ENCODE results near the gene ATP1B3. TPM values are rescaled to one million over a fixed set of nuclear protein-coding genes. Genes with fewer than 3 reads are reported as not detected.
A peak's percentile ranks its signal among the peaks of the same experiment; 100 is the strongest.
"Not testable (repeated sequence)": the region's sequence is repeated elsewhere in the genome, so short reads cannot be mapped to it uniquely, and the experiment has no call there.

The ATP1B3 gene
- total RNA-seq, 1 donor from 2014 or later, result 141 TPM

DNA sequence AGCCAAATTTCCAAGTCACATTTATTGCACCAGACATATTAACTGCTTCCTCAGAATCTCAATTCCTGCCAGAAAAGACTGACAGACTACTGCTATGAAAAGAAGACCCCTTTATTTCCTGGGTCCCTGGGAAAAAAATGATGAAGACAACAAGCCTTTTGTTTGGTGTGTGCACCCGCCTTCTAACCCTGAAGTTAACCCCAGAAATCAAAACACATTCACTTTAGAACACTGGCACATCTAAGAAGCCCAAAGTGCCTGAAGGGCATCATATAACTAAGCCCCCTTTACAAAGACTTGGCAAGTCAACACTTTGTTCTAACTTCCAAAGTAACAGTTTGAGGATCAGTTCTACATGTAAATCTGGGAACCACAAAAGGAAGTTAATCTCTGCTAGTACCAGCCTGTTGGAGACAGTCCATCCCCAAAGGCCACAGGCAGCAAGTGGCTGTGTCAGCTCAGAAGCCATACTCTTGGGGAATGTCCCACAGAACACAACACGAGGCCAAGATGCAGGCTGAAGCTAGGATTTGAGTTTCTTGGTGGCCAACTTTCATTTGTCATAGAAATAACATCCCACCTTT is 16.3 kb upstream of the ATP1B3 start:
- peak; percentile 62 for DNase-seq (ENCODE audit: low read depth)

DNA sequence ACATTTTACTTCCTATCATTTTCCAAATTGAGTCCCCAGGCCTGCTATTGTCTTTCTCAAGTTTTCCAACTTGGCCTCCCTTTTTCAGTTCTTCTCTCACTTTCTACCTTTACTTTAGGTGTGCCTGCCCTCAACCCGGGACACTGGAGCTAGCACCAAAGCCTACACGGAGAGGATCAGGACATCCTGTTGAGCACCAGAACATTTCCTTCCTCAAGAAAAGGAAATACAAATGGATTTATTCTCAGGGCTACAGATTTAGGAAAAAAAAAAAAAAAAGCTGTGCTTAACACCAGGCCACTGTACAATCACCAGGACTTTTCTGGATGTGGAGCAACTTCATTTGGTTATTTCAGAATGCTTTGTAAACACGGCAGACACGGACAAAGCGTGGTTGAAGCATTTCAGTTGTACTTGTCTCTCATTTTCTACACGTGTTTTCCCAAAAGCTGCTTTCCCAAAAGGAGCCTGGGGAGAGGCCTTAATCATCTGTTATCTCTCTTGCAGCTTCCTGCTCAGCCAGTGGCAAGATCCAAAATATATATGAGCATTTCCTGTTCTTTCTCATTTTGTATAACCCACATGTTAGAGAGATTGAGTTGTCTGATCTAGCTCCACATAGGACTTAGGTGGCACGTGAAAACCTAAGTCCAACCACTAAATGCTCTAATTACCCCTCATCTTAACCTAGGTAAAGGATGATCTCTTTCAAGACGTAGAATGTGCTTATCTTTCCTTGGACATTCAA is 15.5 kb upstream of the ATP1B3 start:
- DNase-seq (ENCODE audit: low read depth), result no peak

DNA sequence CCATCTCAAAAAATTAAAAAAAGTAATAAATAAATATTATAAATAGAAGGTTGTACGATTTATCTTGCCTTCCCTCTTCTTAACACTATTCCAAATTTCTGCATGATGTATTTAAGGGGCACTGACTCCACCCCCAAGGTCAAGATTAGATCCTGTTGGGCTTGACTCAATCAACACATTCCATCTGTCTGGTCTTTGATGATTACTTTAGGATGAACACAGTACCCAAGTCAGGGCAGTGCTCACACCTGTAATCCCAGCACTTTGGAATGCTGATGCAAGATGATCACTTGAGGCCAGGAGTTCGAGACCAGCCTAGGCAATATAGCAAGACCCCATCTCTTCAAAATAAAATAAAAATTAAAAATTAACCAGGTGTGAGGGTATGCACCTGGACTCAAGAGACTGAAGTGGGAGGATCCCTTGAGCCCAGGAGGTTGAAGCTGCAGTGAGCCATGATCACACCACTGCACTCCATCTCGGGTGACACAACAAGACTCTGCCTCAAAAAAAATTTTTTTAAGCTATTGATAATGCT is 14.1 kb upstream of the ATP1B3 start:
- no peak for DNase-seq (ENCODE audit: low read depth)

DNA sequence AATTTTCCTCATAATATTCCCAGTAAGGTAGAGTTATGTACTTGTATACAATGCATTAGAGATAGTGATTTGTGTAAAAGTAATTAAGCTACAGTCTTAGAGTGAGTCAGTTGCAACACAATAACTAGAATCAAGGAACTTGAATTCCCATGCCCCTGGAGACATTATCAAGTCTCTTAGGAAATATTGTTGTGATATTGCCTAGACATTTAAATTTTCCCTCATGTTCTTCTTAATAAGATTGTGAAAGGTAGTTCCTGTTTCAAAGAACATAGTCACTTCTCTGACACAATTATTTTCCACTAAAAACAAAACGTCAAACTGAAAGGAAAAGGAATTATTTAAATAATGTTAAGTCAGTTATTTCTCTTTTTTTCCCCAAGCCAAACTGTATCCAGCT is 13.0 kb upstream of the ATP1B3 start:
- no peak for DNase-seq (ENCODE audit: low read depth)

DNA sequence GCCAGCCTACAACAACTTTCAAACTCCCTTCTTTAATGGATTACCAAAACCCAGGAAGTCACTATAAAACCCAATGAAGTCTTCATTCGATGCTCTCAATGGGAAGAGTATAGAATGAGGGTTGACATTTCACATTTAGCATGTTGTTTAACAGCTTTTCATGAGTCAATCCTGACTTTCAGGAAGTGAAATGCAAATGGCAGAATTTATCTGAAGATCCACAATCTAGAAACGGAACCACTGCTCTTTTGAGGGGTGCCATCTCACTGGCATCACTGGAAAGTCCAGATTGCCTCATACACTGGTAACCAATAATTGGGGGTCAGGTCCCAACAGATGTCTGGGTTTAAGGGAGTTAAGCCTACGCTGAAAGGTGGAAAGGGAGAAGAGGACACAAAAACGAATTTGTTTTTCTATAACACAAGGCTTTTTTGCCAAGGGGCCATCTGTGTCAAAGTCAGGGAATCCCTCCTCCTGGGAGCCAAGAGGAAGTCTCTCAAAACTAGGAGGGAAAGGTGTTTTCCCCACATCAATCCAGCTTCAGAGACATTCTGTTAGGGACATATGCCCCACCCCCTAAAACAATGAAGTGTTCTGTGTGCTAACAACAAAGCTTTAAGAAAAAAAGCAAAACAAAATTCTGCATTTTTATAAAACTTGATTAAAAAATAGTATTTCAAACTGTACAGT is 12.0 kb upstream of the ATP1B3 start:
- no peak for DNase-seq (ENCODE audit: low read depth)

DNA sequence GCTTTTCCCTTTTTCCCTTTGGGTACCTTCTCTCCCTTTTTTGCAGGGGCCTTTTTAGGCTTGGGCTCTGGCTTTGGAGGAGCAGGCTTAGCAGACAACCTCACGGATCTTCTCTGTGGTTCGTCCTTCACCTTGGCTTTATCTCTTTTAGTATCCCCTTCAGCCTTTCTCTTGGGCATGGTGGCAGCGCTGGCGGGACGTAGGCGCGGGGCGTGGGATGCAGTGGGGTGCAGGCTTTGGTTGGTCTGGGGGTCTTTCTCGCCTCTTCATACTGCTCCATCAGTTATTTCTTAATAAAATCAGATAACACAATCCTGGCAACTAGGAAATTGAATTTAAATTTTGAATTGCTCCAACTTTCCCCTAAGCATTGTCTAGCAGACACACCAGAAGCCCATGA is 11.3 kb upstream of the ATP1B3 start:
- no peak for DNase-seq (ENCODE audit: low read depth)

DNA sequence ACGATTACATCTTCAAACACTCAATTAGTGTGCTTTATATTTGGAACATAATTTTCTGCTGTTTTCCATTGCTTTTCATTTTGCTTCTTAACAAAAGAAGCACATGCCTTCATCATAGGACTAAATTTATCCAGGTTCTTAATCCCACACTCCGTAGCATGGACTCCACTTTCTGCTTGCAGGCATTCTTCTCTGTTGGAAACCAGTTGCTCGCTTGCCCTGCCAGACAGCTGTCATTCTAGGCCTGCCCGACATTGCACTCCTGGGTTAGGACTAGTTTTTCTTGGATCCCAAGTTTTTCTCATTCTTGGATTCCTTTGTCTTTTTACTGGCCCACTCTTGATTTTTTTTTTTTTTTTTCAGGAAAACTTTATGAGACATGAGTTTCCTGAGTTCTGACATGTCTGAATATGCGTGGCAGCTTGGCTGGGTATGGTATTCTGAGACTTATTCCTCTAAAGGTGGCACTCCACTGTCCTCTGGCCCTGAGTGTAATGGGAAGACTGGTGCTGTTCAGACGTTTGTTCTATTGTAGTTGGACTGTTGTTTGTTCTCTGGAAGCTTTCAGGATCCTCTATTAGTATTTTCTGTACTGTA is 6.3 kb upstream of the ATP1B3 start:
- DNase-seq (ENCODE audit: low read depth), result peak; percentile 83

DNA sequence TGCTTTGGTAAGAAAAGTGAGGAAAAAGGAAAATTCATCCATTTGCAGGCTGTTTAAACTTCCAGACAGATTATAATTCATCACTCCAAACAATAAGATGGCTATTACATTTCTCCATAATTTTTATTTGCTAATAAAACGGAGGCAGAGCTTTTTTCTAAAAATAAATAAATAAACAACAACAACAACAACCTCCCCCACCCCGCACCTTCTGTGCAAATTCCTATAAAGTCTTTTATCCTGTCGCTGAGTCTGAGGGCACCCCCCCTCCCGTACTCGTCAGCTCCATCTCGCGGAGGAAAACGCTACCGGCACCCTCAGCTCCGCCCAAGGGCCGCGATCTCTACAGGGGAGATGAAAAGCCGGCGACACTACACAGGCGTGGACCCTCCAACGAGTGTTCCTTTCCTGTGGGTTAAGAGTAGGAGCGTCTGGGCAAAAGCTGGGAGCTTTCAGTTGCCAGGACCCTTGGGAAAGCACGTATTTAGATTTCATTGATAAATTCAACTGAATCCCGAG is 1.0 kb upstream of the ATP1B3 start:
- peak; percentile 89 for DNase-seq (ENCODE audit: low read depth)

DNA sequence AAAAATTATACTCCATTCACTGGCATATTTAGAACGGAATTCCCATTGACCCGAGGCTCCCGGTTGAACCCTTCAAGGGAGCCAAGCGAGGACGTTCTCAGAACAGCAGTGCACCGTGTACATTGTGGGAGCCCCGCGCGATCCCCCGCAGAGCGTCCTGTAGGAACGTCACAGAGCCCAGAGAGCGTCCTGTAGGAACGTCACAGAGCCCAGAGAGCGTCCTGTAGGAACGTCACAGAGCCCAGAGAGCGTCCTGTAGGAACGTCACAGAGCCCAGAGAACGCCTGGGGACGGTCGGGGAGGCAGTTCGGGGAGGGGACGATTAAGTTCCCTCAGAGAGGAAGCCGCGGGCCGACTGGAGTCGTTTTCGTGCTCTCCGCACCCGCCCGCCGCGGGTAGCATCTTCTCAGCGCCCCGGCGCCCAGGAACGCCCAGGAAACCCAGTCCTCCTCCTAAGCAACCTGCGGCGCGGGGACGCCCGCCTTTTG is 506 bp upstream of the ATP1B3 start:
- DNase-seq (ENCODE audit: low read depth), result peak; percentile 65

DNA sequence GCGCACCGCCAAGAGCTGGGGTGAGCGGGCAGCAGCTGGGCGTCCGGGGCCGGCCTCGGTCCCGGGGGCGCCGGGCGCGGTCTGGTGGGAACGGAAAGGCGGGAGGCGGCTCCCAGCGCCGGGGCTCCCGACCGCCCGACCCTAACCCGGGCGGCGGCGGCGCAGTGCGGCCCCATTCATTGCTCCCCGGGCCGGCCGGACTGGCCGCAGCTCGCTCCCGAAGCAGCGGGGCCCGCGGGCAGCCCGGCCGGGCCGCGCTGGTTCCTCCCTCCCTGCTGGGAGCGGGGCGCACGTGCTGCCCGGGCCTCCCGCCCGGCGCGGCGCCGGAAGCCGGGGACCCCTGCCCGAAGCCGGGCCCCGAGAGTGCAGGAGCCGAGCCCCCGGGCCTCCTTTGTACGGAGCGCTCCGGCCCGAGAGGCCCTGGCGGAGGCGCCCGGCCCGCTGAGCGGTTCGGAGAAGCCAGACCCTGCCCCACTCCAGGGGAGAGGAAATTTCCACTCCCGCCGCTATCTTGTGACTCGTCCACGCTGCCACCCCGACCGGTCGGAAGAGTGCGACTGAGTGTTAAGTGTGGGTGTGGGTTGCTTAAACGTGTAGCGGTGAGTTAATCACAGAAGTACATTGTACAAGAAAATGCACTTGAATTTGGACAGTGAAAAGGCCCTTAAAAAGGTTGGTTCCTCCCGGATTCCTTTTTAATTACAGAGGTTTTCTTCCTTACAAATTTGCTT is 613 bp downstream of the ATP1B3 start:
- peak; percentile 60 for DNase-seq (ENCODE audit: low read depth)

DNA sequence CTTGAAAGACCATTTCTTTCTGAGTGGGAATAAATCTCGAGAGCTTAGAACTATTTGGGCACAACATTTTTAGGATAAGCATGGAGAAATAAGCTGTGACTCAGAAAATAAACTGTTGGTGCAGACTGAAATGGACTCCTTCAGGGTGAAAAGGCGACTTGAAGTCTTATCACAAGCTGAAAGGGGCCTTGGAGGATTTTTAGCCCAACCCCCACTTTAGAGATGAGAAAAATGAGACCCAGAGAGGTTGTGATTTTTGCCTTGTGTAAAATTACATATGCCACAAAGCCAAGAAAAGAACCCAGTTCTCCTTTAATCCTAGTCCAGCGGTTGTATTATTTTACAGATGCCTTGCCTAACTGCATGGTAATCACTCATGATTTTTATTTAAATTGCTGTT is 1.5 kb downstream of the ATP1B3 start:
- DNase-seq (ENCODE audit: low read depth), result peak; percentile 41

DNA sequence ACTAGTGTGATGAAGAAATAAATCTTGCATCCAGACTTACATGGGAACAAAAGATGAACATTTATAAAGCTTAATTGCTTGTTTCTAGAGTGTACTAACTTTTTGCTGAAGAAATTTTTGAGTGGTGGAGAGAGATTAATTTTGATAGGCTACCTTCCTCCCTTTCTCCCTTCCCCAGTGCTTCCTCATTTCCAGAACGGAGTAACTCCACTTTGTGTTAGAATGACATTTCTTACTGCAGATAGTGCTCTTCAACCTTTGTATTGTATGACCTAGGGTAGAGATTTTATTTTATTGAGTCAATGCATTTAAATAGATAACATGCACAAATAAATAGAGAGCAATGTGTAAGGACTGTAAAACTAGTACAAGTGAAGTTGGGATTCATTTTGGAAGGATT is 1.9 kb downstream of the ATP1B3 start:
- no peak for DNase-seq (ENCODE audit: low read depth)

DNA sequence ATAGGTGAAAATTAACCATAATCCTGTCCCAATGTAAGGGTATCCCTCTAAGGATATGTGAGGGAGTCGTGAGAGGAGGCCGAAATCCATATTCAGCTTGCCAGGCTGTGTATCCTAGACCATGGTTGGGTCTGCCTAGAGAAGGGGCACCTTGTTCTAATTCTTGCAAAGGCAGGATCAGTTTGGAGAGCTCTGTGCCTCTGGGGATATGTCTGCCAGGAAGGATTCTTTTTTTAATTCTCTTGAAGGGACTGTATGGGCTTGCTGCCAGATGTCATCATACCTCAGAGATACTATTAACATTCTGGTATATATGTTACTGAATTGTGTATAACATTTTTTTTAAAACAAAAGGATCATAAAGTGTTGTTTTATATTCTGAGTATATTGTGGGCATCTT is 2.4 kb downstream of the ATP1B3 start:
- no peak for DNase-seq (ENCODE audit: low read depth)

DNA sequence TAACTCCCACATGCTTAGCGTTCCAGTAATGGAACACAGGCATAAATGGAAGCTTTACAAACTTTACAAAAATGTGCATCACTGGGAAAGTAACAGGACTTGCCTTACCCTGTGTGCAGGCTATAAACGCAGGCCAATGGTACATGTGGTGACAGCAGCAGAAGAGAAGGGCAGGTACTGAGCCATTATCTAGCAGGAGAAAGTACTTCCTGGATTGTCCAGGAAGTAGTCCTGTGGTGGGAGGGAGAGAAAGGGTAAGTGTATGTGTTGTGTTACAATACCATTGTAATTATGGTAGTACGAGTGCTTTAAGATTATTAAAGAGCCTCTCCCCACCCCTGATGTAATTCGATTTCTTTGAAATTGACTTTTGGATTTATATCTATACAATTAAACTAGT is 5.3 kb downstream of the ATP1B3 start:
- no peak for DNase-seq (ENCODE audit: low read depth)

DNA sequence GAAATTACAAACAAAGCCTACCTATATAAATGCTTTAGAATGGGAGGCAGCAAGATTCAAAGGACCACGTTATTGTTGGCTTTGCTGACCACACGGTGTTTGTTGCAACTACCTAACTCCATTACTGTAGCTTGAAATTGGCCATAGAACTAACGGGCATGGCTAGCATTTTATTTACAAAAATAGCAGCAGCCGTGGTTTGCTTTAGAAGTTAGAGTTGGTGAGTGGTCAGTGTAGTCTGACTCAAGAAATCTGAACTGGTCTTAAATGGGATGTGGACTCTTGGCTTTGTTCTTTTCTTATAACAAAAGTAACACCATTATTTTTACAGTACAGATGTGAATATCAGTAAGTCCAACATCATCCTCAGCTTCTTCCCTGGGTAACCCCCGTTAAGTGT is 10.6 kb downstream of the ATP1B3 start:
- peak; percentile 57 for DNase-seq (ENCODE audit: low read depth)

DNA sequence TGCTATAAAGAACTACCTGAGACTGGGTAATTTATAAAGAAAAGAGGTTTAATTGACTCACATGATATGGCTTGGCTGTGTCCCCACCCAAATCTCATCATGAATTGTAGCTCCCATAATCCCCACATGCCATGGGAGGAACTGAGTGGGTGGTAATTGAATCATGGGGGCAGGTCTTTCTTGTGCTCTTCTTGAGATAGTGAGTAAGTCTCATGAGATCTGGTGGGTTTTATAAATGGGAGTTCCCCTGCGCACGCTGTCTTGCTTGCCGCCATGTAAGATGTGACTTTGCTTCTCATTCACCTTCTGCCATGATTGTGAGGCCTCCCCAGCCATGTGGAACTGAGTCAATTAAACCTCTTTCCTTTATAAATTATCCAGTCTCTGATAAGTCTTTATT is 12.1 kb downstream of the ATP1B3 start:
- DNase-seq (ENCODE audit: low read depth), result not testable (repeated sequence)

DNA sequence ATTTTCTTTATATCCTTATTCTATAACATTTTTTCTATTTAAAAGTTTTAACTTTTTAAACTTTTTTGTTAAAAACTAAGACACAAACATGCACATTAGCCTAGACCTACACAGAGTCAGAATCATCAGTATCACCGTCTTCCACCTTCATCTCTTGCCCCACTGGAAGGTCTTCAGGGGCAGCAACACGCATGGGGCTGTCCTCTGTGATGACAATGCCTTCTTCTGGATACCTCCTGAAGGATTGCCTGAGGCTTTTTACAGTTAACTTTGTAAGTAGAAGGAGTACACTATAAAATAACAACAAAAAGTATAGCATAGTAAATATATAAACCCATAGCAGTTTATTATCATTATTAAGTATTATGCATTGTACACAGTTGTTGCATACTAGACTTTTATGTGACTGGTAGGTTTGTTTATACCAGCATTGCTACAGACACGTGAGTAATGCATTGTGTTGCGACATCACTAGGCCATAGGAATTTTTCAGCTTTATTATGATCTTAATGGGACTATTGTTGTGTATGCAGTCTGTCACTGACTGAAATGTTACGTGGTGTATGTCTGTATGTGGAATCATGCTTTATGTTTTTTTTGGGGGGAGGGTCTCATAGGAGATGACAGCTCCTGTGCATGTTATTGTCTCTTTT is 18.2 kb downstream of the ATP1B3 start:
- peak; percentile 10 for DNase-seq (ENCODE audit: low read depth)

DNA sequence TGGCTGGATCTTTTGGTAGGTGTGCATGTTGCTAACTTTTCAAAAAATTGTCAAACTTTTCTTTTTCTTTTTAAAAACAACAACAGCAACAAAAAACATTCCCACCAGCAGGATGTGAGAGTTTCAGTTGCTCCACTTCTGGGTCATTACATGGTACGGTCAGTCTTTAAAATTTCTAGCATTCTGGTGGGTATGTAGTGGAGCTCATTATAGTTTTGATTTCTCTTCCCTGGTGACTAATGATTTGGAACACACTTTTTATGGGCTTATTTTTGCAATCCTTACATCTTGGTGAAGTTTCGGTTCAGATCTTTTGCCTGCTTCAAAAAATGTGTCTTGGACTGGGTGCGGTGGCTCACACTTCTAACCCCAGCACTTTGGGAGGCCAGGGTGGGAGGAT is 19.3 kb downstream of the ATP1B3 start:
- no peak for DNase-seq (ENCODE audit: low read depth)

DNA sequence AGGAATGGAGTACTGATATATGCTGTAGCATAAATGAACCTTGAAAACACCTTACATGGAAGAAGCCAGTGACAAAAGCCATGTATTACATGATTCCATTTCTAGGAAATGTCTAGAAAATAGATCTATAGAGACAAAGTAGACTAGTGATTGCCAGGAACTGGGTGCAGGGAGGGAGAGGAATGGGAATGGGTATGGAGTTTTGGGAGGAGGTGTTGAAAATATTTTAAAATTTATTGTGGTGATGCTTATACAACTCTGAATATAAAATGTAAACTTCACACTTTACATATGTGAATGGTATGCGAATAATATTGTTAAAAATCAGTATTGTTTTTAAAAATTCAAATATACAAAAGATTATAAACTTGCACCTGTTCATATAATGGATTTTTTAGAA is 22.5 kb downstream of the ATP1B3 start:
- DNase-seq (ENCODE audit: low read depth), result no peak

DNA sequence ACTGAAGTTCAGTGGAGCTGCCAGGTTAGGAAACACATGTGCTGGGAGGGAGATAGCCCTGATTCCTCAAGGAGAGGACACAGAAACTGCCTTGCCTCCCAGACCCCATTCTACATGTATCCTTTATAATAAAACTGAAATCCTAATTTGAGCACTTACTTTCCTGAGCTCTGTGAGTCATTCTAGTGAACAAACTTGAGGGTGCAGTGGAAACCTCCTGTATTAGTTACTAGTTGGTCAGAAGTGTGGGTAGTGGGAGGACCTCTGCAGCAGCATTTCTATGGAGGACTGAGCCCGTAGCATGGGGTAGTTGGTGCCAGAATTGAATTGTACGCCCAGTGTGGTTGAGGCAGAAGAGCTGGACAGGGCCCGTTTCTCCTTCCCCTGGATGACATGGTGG is 23.9 kb downstream of the ATP1B3 start:
- DNase-seq (ENCODE audit: low read depth), result no peak
